A549 treated with CpdA at 1 μM for 4 hours (cell line): Measurements from ENCODE around the gene TBC1D7. TPM values are rescaled to one million over a fixed set of nuclear protein-coding genes. Genes with fewer than 3 reads are reported as not detected.

ENCODE experiments used
- total RNA-seq: library from RNA; stranded (reverse); fragments of 200-300 nt; extraction: Qiagen RNA extraction; gene quantifications from 5 replicates; pipeline ENCODE4 v1.2.3, GENCODE V29; 2022; ENCODE audit warnings: low read depth

The TBC1D7 gene
- total RNA-seq = 33.6 to 38.3 TPM (median 35.0 TPM) in 5 replicates

GRCh38 chr6:13328076-13328874 is at the start of gene TBC1D7:
Gene TBC1D7, minus strand, starts transcription at chr6:13328537. Its CDS starts 1,639 bp downstream, at chr6:13326898.

Other genes starting within 250 kb of the TBC1D7 start
- gene GFOD1, start 159.1 kb upstream of the TBC1D7 start, total RNA-seq = 1.7 to 2.4 TPM (median 1.8 TPM) in 5 replicates
- gene SIRT5, start 246.1 kb upstream of the TBC1D7 start, total RNA-seq = 3.6 to 4.8 TPM (median 4.2 TPM) in 5 replicates